IMR-90 (cell line): ENCODE measurements around the gene FIBCD1.

ENCODE experiments used
- BHLHE40 ChIP-seq: fragments of 150-350 bp; IDR thresholded peaks from 2 replicates; pipeline ENCODE4 v1.6.1; 2016; ENCODE audit warnings: mild to moderate bottlenecking, low read depth, low read length
- CEBPB ChIP-seq: IDR thresholded peaks from 2 replicates; pipeline ENCODE4 v1.6.1; 2012; ENCODE audit warnings: low read depth, low read length, improper control_type of control experiment
- FOS ChIP-seq: fragments of 150-350 bp; IDR thresholded peaks from 2 replicates; pipeline ENCODE4 v1.6.1; 2016; ENCODE audit warnings: low read depth, low read length
- MAFK ChIP-seq: IDR thresholded peaks from 2 replicates; pipeline ENCODE4 v1.6.1; 2012; ENCODE audit warnings: low read depth, low read length, improper control_type of control experiment
- MAZ ChIP-seq: IDR thresholded peaks from 2 replicates; pipeline ENCODE4 v1.6.1; 2012; ENCODE audit warnings: low read depth, mild to moderate bottlenecking, low read length, improper control_type of control experiment, moderate library complexity, borderline replicate concordance
- POLR2A ChIP-seq: IDR thresholded peaks from 2 replicates; pipeline ENCODE4 v1.6.1; 2012; ENCODE audit warnings: mild to moderate bottlenecking, low read depth, low read length
- RAD21 ChIP-seq: IDR thresholded peaks from 2 replicates; pipeline ENCODE4 v1.6.1; 2012; ENCODE audit warnings: low read length, improper control_type of control experiment
- RCOR1 ChIP-seq: IDR thresholded peaks from 2 replicates; pipeline ENCODE4 v1.6.1; 2012; ENCODE audit warnings: mild to moderate bottlenecking, low read length, improper control_type of control experiment; ENCODE audit not compliant: insufficient replicate concordance
- SMC3 ChIP-seq: fragments of 150-350 bp; IDR thresholded peaks from 2 replicates; pipeline ENCODE4 v1.6.1; 2016; ENCODE audit warnings: low read depth, mild to moderate bottlenecking, antibody characterized with exemption, low read length, moderate library complexity
- TF ChIP-seq, protein P1 (sequence below): fragments of 150-350 bp; IDR thresholded peaks from 2 replicates; pipeline ENCODE4 v1.6.1; 2016; ENCODE audit warnings: low read depth, mild to moderate bottlenecking, low read length, moderate library complexity, borderline replicate concordance
- TF ChIP-seq, protein P2 (sequence below): conservative IDR thresholded peaks from 2 replicates; pipeline ENCODE4 v1.5.1; 2012; ENCODE audit warnings: mild to moderate bottlenecking, low read depth, low read length, improper control_type of control experiment
- TF ChIP-seq, protein P3 (sequence below): fragments of 150-350 bp; IDR thresholded peaks from 2 replicates; pipeline ENCODE4 v1.6.1; 2017; ENCODE audit warnings: mild to moderate bottlenecking, antibody characterized with exemption, low read length, low read depth

DNA sequence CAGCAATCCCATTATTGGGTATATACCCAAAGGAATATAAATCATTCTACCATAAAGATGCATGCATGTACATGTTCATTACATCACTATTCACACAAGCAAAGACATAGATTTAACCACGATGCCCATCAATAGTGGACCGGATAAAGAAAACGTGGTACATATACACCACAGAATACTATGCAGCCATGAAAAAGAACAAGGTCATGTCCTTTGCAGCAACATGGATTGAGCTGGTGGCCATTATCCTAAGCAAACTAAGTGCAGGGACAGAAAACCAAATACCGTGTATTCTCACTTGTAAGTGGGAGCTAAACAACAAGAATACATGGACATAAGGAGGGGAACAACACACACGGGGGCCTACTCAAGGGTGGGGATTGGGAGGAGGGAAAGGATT is 36.1 kb upstream of the FIBCD1 start:
- TF ChIP-seq POLR2A (no peak), RCOR1 (no peak), CEBPB (no peak), FOS (no peak), MAZ (no peak), MAFK (no peak), RAD21 (no peak), SMC3 (no peak), BHLHE40 (no peak)
- TF ChIP-seq, protein P1, sequence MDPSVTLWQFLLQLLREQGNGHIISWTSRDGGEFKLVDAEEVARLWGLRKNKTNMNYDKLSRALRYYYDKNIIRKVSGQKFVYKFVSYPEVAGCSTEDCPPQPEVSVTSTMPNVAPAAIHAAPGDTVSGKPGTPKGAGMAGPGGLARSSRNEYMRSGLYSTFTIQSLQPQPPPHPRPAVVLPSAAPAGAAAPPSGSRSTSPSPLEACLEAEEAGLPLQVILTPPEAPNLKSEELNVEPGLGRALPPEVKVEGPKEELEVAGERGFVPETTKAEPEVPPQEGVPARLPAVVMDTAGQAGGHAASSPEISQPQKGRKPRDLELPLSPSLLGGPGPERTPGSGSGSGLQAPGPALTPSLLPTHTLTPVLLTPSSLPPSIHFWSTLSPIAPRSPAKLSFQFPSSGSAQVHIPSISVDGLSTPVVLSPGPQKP: no peak
- TF ChIP-seq, protein P2, sequence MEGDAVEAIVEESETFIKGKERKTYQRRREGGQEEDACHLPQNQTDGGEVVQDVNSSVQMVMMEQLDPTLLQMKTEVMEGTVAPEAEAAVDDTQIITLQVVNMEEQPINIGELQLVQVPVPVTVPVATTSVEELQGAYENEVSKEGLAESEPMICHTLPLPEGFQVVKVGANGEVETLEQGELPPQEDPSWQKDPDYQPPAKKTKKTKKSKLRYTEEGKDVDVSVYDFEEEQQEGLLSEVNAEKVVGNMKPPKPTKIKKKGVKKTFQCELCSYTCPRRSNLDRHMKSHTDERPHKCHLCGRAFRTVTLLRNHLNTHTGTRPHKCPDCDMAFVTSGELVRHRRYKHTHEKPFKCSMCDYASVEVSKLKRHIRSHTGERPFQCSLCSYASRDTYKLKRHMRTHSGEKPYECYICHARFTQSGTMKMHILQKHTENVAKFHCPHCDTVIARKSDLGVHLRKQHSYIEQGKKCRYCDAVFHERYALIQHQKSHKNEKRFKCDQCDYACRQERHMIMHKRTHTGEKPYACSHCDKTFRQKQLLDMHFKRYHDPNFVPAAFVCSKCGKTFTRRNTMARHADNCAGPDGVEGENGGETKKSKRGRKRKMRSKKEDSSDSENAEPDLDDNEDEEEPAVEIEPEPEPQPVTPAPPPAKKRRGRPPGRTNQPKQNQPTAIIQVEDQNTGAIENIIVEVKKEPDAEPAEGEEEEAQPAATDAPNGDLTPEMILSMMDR: no peak
- TF ChIP-seq, protein P3, sequence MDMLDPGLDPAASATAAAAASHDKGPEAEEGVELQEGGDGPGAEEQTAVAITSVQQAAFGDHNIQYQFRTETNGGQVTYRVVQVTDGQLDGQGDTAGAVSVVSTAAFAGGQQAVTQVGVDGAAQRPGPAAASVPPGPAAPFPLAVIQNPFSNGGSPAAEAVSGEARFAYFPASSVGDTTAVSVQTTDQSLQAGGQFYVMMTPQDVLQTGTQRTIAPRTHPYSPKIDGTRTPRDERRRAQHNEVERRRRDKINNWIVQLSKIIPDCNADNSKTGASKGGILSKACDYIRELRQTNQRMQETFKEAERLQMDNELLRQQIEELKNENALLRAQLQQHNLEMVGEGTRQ: no peak
